ENCODE data around the gene EGR2. TPM values are rescaled to one million over a fixed set of nuclear protein-coding genes. Genes with fewer than 3 reads are reported as not detected.

EGR2 gene
- total RNA-seq, 1 experiment from 2014 or later: 0.24 TPM

- no peaks in the 10 kb centered on the region for H3K9me3 ChIP-seq (ENCODE audit: insufficient read depth, low read depth)
- H3K36me3 ChIP-seq (ENCODE audit: low read depth): no peaks in the 10 kb centered on the region
- H2AFZ ChIP-seq: no peak overlapping the region
- ChIA-PET POLR2A (ENCODE audit: unreplicated experiment) (no interaction called here), CTCF (no interaction called here)
- H3K27ac ChIP-seq: no peak overlapping the region
- H3K4me2 ChIP-seq: no peak overlapping the region
- H3K9me2 ChIP-seq (ENCODE audit: insufficient read depth): no peaks in the 10 kb centered on the region
- intact Hi-C loops (cut with micrococcal nuclease; ENCODE audit: unreplicated experiment): loop anchor here (10.0 kb wide), 1 partner anchor 219 kb away; no protein-coding TSS in a partner anchor
- peaks cover 4% of the 10 kb centered on the region; the same call in 1 of the 2 replicates for H3K4me1 ChIP-seq (replicated peaks; ENCODE audit: insufficient read depth)
- no peak for DNase-seq
- TF ChIP-seq EZH2 (IDR thresholded peaks at IDR 0.05; ENCODE audit: low read depth): no peak
- TF ChIP-seq CTCF (conservative IDR thresholded peaks at IDR 0.05): no peak
- peaks cover under 1% of the 10 kb centered on the region for H3K79me2 ChIP-seq (ENCODE audit: low read depth)
- H3K27me3 ChIP-seq (ENCODE audit: insufficient read depth, low read depth): no peaks in the 10 kb centered on the region
- peaks cover 5% of the 10 kb centered on the region; the same call in 1 of the 2 replicates for H3F3A ChIP-seq (ENCODE audit: insufficient read depth, low read depth)
- BruUV-seq (replicated peaks): no TSS peak
- peaks cover 12% of the 10 kb centered on the region for H4K20me1 ChIP-seq (ENCODE audit: insufficient read depth)
- no peak overlapping the region for H3K4me3 ChIP-seq
Measured at GRCh38 chr10:62813981-62814380, 2.2 kb downstream of the EGR2 start.

GRCh38 chr10:62813453-62813852, 2.7 kb downstream of the EGR2 start:
- no peak overlapping the region for H2AFZ ChIP-seq
- H3K4me1 ChIP-seq (replicated peaks; ENCODE audit: insufficient read depth): peaks cover 4% of the 10 kb centered on the region; the same call in 1 of the 2 replicates
- BruUV-seq (replicated peaks): no TSS peak
- no peaks in the 10 kb centered on the region for H3K9me2 ChIP-seq (ENCODE audit: insufficient read depth)
- H3F3A ChIP-seq (ENCODE audit: insufficient read depth, low read depth): peaks cover 5% of the 10 kb centered on the region; the same call in 1 of the 2 replicates
- H3K9me3 ChIP-seq (ENCODE audit: insufficient read depth, low read depth): no peaks in the 10 kb centered on the region
- peaks cover 3% of the 10 kb centered on the region; the same call in 1 of the 2 replicates for H3K36me3 ChIP-seq (ENCODE audit: low read depth)
- intact Hi-C loops (cut with micrococcal nuclease; ENCODE audit: unreplicated experiment): loop anchor here (10.0 kb wide), 1 partner anchor 219 kb away; no protein-coding TSS in a partner anchor
- TF ChIP-seq EZH2 (IDR thresholded peaks at IDR 0.05; ENCODE audit: low read depth): no peak
- TF ChIP-seq CTCF (conservative IDR thresholded peaks at IDR 0.05): no peak
- H4K20me1 ChIP-seq (ENCODE audit: insufficient read depth): peaks cover 18% of the 10 kb centered on the region
- ChIA-PET CTCF (no interaction called here), POLR2A (ENCODE audit: unreplicated experiment) (no interaction called here)
- no peak for DNase-seq
- no peak overlapping the region for H3K4me3 ChIP-seq
- peaks cover 6% of the 10 kb centered on the region for H3K79me2 ChIP-seq (ENCODE audit: low read depth)
- H3K4me2 ChIP-seq: no peak overlapping the region
- H3K27me3 ChIP-seq (ENCODE audit: insufficient read depth, low read depth): no peaks in the 10 kb centered on the region
- H3K27ac ChIP-seq: no peak overlapping the region

- Histone ChIP-seq H3K4me1 (replicated peaks; ENCODE audit: insufficient read depth) (no peaks in the 10 kb centered on the region), H3K4me3 (no peak overlapping the region), H3K4me2 (no peak overlapping the region), H3K79me2 (ENCODE audit: low read depth) (peaks cover 12% of the 10 kb centered on the region), H3K36me3 (ENCODE audit: low read depth) (peaks cover 7% of the 10 kb centered on the region; the same call in 1 of the 2 replicates), H3K9me2 (ENCODE audit: insufficient read depth) (no peaks in the 10 kb centered on the region), H4K20me1 (ENCODE audit: insufficient read depth) (peaks cover 22% of the 10 kb centered on the region), H3K27ac (no peak overlapping the region), H3K27me3 (ENCODE audit: insufficient read depth, low read depth) (no peaks in the 10 kb centered on the region), H2AFZ (no peak overlapping the region), H3K9me3 (ENCODE audit: insufficient read depth, low read depth) (no peaks in the 10 kb centered on the region), H3F3A (ENCODE audit: insufficient read depth, low read depth) (peaks cover 5% of the 10 kb centered on the region; the same call in 1 of the 2 replicates)
- CTCF ChIA-PET: no interaction called here
- POLR2A ChIA-PET (ENCODE audit: unreplicated experiment): no interaction called here
- DNase-seq: no peak
- intact Hi-C loops (cut with micrococcal nuclease; ENCODE audit: unreplicated experiment): loop anchor here (10.0 kb wide), 1 partner anchor 218 kb away; no protein-coding TSS in a partner anchor
- no peak for TF ChIP-seq CTCF (conservative IDR thresholded peaks at IDR 0.05)
- TF ChIP-seq EZH2 (IDR thresholded peaks at IDR 0.05; ENCODE audit: low read depth): no peak
- no TSS peak for BruUV-seq (replicated peaks)
Measured at GRCh38 chr10:62812672-62813439, 3.3 kb downstream of the EGR2 start.

Measured in PC-9 (cell line).